ENCODE data around the gene ETS1. TPM values are rescaled to one million over a fixed set of nuclear protein-coding genes. Genes with fewer than 3 reads are reported as not detected.

The ETS1 gene
- total RNA-seq, 1 experiment from 2014 or later, result 66.4 TPM

DNA sequence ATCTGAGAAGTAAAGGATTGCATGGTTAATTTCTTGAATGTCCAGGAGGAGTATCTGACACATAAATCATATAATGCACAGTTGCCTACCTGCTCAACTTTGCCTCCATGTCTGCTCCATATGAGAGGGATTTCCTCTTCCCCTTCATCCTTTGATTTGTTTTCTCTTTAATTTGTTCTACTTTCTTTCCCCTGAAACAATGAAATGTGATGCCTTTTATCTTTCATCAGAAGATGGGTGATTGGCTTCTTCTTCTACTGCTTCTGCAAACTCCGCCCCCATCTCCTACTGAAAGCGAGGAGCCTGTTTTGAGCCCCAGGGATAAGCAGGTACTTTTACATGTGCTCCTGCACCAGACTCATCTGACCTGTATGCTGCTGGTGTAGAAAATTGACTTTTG lies 9.9 kb upstream of the ETS1 start:
- intact Hi-C loops (cut with micrococcal nuclease; ENCODE audit: unreplicated experiment), result no loop called here
- H3K36me3 ChIP-seq (ENCODE audit: control insufficient read depth, insufficient read depth, low read length), result no peaks in the 10 kb centered on the region
- ATAC-seq, result no peak

DNA sequence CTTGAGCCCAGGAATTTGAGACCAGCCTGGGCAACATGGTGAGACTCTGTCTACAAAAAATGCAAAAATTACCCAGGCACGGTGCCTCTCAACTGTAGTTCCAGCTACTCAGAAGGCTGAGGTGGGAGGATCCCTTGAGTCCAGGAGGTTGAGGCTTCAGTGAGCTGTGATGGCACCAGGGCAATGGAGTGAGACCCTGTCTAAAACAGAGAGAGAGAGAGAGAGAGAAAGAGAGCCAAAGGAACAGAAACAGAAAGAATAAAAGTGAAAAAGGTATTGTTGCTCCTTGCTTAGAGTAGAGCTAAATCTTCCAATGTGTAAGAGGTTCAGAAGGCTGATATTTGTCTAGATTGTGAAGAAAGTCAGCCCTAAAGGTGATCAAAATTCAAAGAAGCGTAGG lies 8.9 kb upstream of the ETS1 start:
- Histone ChIP-seq H3K27ac (ENCODE audit: low read length) (no peak overlapping the region), H3K4me3 (ENCODE audit: low read depth in 2 of 2, low read length in 2 of 2) (no peak overlapping the region), H3K4me1 (ENCODE audit: control insufficient read depth, insufficient read depth, low read length) (no peaks in the 10 kb centered on the region), H3K27me3 (ENCODE audit: control insufficient read depth, insufficient read depth, low read length) (peaks cover 33% of the 10 kb centered on the region), H3K9me3 (ENCODE audit: control insufficient read depth, insufficient read depth, low read depth, low read length) (no peaks in the 10 kb centered on the region), H3K36me3 (ENCODE audit: control insufficient read depth, insufficient read depth, low read length) (no peaks in the 10 kb centered on the region)
- intact Hi-C loops (cut with micrococcal nuclease; ENCODE audit: unreplicated experiment) (no loop called here), in situ Hi-C loops (cut with HindIII; ENCODE audit: low pct_unique_long_range_greater_than_20kb, low sequenced_read_pairs) (no loop called here)
- TF ChIP-seq POLR2AphosphoS5 (IDR thresholded peaks at IDR 0.05; ENCODE audit: low read depth, low read length) (no peak), TCF7L2 (IDR thresholded peaks at IDR 0.05; ENCODE audit: low read depth, low read length) (no peak)
- TF ChIP-seq, protein P1, sequence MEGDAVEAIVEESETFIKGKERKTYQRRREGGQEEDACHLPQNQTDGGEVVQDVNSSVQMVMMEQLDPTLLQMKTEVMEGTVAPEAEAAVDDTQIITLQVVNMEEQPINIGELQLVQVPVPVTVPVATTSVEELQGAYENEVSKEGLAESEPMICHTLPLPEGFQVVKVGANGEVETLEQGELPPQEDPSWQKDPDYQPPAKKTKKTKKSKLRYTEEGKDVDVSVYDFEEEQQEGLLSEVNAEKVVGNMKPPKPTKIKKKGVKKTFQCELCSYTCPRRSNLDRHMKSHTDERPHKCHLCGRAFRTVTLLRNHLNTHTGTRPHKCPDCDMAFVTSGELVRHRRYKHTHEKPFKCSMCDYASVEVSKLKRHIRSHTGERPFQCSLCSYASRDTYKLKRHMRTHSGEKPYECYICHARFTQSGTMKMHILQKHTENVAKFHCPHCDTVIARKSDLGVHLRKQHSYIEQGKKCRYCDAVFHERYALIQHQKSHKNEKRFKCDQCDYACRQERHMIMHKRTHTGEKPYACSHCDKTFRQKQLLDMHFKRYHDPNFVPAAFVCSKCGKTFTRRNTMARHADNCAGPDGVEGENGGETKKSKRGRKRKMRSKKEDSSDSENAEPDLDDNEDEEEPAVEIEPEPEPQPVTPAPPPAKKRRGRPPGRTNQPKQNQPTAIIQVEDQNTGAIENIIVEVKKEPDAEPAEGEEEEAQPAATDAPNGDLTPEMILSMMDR (IDR thresholded peaks at IDR 0.05), result no peak
- TF ChIP-seq, protein P2, sequence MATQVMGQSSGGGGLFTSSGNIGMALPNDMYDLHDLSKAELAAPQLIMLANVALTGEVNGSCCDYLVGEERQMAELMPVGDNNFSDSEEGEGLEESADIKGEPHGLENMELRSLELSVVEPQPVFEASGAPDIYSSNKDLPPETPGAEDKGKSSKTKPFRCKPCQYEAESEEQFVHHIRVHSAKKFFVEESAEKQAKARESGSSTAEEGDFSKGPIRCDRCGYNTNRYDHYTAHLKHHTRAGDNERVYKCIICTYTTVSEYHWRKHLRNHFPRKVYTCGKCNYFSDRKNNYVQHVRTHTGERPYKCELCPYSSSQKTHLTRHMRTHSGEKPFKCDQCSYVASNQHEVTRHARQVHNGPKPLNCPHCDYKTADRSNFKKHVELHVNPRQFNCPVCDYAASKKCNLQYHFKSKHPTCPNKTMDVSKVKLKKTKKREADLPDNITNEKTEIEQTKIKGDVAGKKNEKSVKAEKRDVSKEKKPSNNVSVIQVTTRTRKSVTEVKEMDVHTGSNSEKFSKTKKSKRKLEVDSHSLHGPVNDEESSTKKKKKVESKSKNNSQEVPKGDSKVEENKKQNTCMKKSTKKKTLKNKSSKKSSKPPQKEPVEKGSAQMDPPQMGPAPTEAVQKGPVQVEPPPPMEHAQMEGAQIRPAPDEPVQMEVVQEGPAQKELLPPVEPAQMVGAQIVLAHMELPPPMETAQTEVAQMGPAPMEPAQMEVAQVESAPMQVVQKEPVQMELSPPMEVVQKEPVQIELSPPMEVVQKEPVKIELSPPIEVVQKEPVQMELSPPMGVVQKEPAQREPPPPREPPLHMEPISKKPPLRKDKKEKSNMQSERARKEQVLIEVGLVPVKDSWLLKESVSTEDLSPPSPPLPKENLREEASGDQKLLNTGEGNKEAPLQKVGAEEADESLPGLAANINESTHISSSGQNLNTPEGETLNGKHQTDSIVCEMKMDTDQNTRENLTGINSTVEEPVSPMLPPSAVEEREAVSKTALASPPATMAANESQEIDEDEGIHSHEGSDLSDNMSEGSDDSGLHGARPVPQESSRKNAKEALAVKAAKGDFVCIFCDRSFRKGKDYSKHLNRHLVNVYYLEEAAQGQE (IDR thresholded peaks at IDR 0.05; ENCODE audit: insufficient read depth in 1 of 2, low read depth in 2 of 2, low read length in 1 of 2), result no peak
- POLR2A ChIA-PET, result no interaction called here
- DNase-seq (ENCODE audit: low read depth, low spot score), result no peak
- ATAC-seq, result no peak
- no TSS peak for BruUV-seq (replicated peaks)
- CTCF ChIA-PET, result no interaction called here

More for the DNA sequence above, 9.9 kb upstream of the ETS1 start:
- Histone ChIP-seq H3K9me3 (ENCODE audit: control insufficient read depth, insufficient read depth, low read depth, low read length) (no peaks in the 10 kb centered on the region), H3K4me3 (ENCODE audit: low read depth in 2 of 2, low read length in 2 of 2) (no peak overlapping the region), H3K4me1 (ENCODE audit: control insufficient read depth, insufficient read depth, low read length) (no peaks in the 10 kb centered on the region), H3K27ac (ENCODE audit: low read length) (no peak overlapping the region), H3K27me3 (ENCODE audit: control insufficient read depth, insufficient read depth, low read length) (peaks cover 28% of the 10 kb centered on the region)
- no peak for DNase-seq (ENCODE audit: low read depth, low spot score)
- BruUV-seq (replicated peaks), result no TSS peak
- in situ Hi-C loops (cut with HindIII; ENCODE audit: low pct_unique_long_range_greater_than_20kb, low sequenced_read_pairs), result no loop called here
- TF ChIP-seq, protein P1 (IDR thresholded peaks at IDR 0.05), result no peak
- TF ChIP-seq POLR2AphosphoS5 (IDR thresholded peaks at IDR 0.05; ENCODE audit: low read depth, low read length) (no peak), SIN3A (IDR thresholded peaks at IDR 0.05; ENCODE audit: borderline replicate concordance, insufficient read depth, low read depth, low read length) (no peak), TCF7L2 (IDR thresholded peaks at IDR 0.05; ENCODE audit: low read depth, low read length) (no peak)
- TF ChIP-seq, protein P2 (IDR thresholded peaks at IDR 0.05; ENCODE audit: insufficient read depth in 1 of 2, low read depth in 2 of 2, low read length in 1 of 2), result no peak
- POLR2A ChIA-PET, result no interaction called here
- CTCF ChIA-PET, result no interaction called here
